ENCODE data around the gene NOBOX. TPM values are rescaled to one million over a fixed set of nuclear protein-coding genes. Genes with fewer than 3 reads are reported as not detected.

The NOBOX gene
- total and polyA plus RNA-seq, 12 donors: not detected

- no peak for TF ChIP-seq POLR2A (IDR thresholded peaks at IDR 0.05)
- TF ChIP-seq CTCF (IDR thresholded peaks at IDR 0.05): no peak
- intact Hi-C loops (cut with DNase I): no loop called here
- no peak for DNase-seq
These were observed 12.8 kb upstream of the NOBOX start for GRCh38 chr7:144416341-144416740.

DNA sequence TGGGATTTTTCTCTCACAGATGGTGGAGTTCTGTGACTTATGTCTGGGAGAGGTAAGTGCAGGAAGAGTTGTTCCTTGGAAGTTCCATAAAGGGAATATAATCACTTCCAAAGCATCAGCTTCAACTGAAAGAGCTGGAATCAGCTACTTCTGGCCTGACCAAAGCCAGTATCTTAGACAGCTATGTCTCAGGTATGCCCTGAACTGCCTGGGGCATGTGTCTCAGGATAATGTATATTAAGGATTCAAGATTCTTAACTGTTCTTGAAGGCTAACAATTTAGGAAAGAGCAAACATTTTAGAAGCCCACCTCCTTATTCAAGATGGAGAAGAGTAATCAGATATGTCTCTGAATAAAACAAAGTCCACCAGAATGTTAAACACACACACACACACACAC, 12.4 kb upstream of the NOBOX start:
- H3K36me3 ChIP-seq (replicated peaks in 1 of 2): no peaks in the 10 kb centered on the region
- no peaks in the 10 kb centered on the region for H3K27me3 ChIP-seq
- no peak overlapping the region for H3K4me3 ChIP-seq
- no peak for TF ChIP-seq CTCF (IDR thresholded peaks at IDR 0.05)
- no peak for TF ChIP-seq POLR2A (IDR thresholded peaks at IDR 0.05)
- DNase-seq: no peak
- no peaks in the 10 kb centered on the region for H3K4me1 ChIP-seq (replicated peaks in 1 of 2)
- H3K9me3 ChIP-seq (replicated peaks in 1 of 3): no peaks in the 10 kb centered on the region
- H3K27ac ChIP-seq: no peak overlapping the region
- intact Hi-C loops (cut with DNase I): no loop called here

More at GRCh38 chr7:144416341-144416740, 12.8 kb upstream of the NOBOX start:
- no peaks in the 10 kb centered on the region for H3K4me1 ChIP-seq (replicated peaks in 1 of 2)
- H3K4me3 ChIP-seq: no peak overlapping the region
- no peaks in the 10 kb centered on the region for H3K9me3 ChIP-seq (replicated peaks in 1 of 3)
- H3K27me3 ChIP-seq: no peaks in the 10 kb centered on the region
- no peaks in the 10 kb centered on the region for H3K36me3 ChIP-seq (replicated peaks in 1 of 2)
- H3K27ac ChIP-seq: no peak overlapping the region

DNA sequence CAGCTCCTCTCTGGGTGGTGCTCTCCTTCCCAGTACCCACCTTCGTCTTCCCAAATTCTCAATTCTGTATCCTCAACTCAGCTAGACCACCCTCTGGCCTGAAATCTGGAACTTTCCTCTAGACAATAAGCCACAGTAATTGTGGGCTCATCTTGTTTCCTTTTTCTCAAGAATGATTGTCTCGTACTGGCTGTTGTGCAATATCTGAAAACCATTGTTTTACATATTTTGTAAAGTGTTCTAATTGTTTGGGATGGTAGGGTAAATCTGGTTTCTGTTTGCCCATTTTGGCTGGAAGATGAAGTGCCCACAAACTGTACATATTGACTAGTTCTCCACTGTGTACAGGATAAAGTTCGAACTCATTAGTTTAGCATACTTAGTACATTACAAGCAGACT, 11.3 kb upstream of the NOBOX start:
- TF ChIP-seq POLR2A (IDR thresholded peaks at IDR 0.05) (no peak), CTCF (IDR thresholded peaks at IDR 0.05) (no peak)
- no peaks in the 10 kb centered on the region for H3K4me1 ChIP-seq (replicated peaks in 1 of 2)
- H3K36me3 ChIP-seq (replicated peaks in 1 of 2): no peaks in the 10 kb centered on the region
- WGBS, 4 donors: 38 to 66% (median 58%) methylated on average over 3 of the region's 3 CpGs
- intact Hi-C loops (cut with DNase I): no loop called here
- no peak overlapping the region for H3K27ac ChIP-seq
- H3K27me3 ChIP-seq: no peaks in the 10 kb centered on the region
- H3K4me3 ChIP-seq: no peak overlapping the region
- no peak for DNase-seq
- H3K9me3 ChIP-seq (replicated peaks in 1 of 3): no peaks in the 10 kb centered on the region

DNA sequence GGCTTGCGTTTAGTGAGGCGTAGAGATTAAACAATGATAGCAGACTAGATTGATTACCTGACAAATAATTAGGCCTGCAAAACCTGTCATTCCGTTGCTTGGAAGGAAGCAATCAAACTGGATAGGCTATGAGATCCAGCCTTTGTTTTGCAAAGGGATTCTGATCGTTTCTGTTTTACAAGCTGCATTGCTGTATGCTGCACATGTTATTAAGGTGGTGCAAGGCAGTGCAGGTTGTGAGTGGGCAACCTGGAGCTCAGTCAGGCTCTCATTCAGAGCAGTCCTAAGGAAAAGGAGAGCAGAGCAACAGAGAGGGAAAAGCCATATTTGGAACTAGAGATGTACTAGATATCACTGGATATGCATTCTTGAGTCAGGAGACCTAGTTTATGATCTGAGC, 6.9 kb upstream of the NOBOX start:
- no peaks in the 10 kb centered on the region for H3K36me3 ChIP-seq (replicated peaks in 1 of 2)
- no peaks in the 10 kb centered on the region for H3K9me3 ChIP-seq (replicated peaks in 1 of 3)
- DNase-seq: no peak
- intact Hi-C loops (cut with DNase I): no loop called here
- H3K27ac ChIP-seq: no peak overlapping the region
- 16 to 40% (median 32%) methylated on average over 4 of the region's 4 CpGs for WGBS, 4 donors
- H3K4me1 ChIP-seq (replicated peaks in 1 of 2): no peaks in the 10 kb centered on the region
- H3K4me3 ChIP-seq: no peak overlapping the region
- no peak for TF ChIP-seq CTCF (IDR thresholded peaks at IDR 0.05)
- no peaks in the 10 kb centered on the region for H3K27me3 ChIP-seq

All from adrenal gland (tissue), 12 donors.